ENCODE results near the gene ATP8A2.

ATP8A2 gene

GRCh38 chr13:25645681-25646080 is 273.9 kb downstream of the ATP8A2 start:
- no peak for DNase-seq

GRCh38 chr13:25649001-25649633 is 277.3 kb downstream of the ATP8A2 start:
- DNase-seq, result no peak

GRCh38 chr13:25652764-25653163 is 281.0 kb downstream of the ATP8A2 start:
- DNase-seq, result no peak

DNA sequence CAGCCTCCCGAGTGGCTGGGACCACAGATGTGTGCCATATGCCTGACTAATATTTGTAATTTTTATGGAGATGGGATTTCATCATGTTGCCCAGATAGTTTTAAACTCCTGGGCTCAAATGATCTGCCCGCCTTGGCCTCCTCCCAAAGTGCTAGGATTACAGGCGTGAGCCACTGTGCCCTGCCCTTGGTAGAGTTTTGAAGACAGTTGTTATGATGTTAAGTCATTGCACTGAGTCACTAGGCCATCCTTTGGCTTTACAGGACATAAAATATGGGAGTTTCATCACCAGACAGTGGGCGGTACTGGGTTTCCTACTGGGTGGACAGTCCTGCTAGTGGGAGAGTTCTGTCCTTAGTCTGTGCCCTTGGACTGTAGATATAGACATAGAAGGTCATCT is 282.5 kb downstream of the ATP8A2 start:
- no peak for DNase-seq

- no peak for DNase-seq
Observed at GRCh38 chr13:25657157-25657556, 285.4 kb downstream of the ATP8A2 start.

- DNase-seq, result no peak
Observed at GRCh38 chr13:25659091-25659795, 287.5 kb downstream of the ATP8A2 start.

DNA sequence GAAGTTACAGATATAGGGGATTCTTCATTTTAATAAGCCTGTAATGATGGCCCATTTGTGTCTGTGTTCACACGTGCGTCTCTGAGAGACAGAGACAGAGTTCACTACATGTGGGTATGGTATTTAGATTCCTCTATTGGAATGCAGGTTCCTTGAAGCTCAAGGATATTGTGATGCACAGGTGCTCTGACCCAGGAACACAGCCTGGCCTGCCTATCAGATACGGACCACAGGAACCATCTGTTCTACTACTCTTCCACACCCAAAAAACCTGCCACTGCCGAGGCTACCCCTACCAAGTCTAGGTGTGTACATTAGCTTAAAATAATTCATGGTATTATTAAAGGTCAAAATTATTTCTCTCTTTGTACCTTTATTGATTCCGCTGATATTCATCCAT is 289.2 kb downstream of the ATP8A2 start:
- DNase-seq, result no peak

DNA sequence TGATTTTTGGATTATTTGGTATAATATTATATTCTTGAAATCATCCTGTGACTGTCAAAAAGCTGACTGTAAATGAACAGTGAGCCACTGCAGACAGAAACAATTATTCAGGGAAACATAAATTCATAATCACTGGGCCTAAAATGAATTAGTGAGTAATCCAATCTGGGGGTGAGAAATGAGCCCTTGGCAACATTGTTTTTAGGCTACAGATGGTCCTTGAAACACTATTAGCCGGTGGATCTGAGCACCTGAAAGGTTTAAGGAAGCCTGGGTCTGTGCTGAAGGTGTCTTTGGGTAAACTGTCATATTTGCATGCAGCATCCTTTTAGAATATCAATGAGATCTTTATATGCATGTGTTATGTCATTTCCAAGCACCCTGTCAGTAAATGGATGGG is 290.7 kb downstream of the ATP8A2 start:
- DNase-seq, result no peak

GRCh38 chr13:25668345-25668744 is 296.6 kb downstream of the ATP8A2 start:
- no peak for DNase-seq

- DNase-seq, result no peak
Observed at GRCh38 chr13:25673711-25674110, 301.9 kb downstream of the ATP8A2 start.

DNA sequence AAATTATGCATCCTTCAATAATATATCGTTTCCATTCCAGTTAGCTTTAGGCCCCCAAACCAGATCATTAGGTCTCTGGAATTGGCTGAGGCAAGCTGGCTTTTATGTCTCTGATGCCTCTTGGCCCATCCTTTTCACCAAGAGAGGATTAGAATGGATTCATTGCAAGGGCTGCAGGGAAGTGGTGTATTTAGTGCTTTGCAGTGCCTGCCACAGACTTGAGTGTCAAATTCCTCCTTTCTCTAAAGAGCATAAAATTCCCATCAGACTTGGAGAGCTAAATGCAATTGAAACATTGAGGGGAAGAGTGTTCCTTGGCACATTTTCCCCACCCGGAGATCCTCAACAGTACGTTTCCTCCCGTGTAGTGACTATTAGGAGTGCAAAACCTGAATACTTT is 302.6 kb downstream of the ATP8A2 start:
- no peak for DNase-seq

DNA sequence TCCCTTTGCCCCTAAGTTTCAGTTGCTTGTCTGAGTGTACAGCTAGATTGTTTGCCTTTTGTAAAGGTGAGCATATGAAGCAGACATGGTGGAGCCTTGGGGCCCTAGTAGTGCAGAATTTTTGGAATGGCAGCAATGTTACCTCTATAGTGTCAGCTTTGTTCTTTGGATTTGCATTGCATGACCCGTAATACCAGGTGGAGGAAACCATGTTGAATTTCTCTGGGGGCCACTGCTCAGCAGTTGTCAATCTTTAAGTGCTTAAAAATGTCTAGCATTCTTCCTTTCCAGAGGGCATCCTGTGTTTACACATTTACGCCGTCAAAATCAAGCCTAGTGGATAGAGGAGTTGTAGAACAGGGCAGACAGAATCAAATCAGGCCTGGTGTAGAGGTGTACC is 303.3 kb downstream of the ATP8A2 start:
- no peak for DNase-seq

DNA sequence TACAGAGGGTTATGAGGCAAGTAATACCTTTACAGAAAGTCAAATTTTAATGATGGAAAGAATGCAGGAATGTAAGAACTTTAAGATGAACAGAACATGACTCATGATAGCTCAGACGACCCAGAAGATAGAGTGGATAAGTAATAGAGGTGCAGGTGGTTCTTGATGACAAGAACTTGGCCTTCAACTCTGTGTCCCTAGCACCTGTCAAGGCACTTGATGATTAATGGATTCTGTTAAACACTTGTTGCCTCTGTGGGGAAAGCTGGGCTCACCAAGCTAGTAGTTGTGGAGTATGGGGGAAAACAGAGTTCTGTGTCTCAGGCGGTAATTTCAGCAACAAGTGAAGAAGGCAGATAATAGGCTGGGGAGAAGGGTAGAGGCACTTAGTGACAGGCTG is 306.2 kb downstream of the ATP8A2 start:
- DNase-seq, result no peak

GRCh38 chr13:25678398-25678797 is 306.6 kb downstream of the ATP8A2 start:
- DNase-seq, result no peak

GRCh38 chr13:25679159-25679558 is 307.4 kb downstream of the ATP8A2 start:
- no peak for DNase-seq

- DNase-seq, result no peak
Observed at GRCh38 chr13:25679936-25680335, 308.2 kb downstream of the ATP8A2 start.

GRCh38 chr13:25682276-25682675 is 310.5 kb downstream of the ATP8A2 start:
- no peak for DNase-seq

DNA sequence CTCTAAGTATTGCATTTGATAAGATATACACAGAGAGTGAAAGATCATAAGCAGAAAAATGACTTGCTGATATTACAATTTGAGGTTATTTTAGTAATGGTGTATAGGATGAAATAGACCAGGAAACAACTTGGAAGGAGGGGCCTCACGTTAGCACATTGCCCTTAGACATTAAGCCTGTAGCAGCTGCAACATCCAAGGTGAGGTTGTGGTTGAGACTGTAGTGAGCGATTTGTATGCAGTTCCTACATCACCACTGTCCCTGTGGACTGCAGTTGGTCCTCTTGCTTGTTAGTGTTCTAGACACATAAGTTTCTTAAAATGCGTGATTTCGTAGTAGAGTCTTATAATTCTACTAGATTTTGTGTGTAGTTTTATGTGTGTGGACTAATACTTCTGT is 311.3 kb downstream of the ATP8A2 start:
- no peak for DNase-seq

DNA sequence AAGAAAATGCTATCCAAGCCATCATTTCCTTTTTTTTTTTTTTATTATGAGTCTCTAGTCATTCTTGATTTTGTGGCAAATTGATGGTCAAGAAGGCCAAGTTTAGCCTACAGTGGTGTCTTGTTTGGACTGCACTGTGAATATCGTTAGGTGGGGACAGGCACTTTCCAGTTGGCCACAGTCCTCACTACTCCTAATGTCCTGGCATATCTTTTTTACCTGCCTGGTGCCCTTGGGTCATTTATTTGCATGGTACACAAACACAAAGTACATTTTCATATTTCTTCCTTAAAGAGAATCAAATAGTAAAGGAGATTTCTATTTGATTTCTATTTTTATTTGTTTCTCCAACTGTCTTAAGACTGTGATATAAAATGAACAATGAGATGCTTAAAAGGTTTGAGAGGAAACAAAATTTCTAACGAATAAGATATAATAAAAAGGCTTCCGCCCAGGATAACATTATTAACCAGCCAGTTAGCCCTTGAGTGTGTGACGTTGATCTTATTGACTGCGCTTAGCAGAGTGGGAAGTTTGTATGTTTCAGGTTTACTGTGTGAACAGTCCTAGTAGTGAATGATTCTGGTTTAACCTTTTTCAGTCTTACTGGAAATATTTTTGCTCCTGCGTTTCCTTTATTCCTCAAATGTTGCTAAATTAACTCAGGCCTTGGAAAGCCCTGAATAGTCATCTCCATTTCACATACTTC is 312.0 kb downstream of the ATP8A2 start:
- DNase-seq, result no peak

DNA sequence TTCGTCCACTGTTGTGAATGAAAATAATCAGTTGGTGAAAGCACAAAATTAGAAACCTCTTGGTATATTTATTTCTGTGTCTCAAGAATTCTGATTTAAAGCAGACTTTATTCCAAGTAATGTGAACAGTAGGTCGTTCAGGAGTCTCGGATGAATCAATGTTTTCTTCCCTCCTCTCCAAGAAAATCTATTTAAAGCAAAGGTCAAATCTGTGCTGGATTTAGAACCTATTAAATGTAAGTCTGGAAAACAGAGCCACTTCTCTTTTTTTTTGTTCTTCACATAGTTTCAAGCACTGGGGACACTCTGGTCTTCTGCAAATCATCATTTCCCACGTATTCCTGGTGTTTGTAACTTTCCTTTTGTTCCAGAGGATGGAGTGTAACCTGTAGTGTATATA is 312.7 kb downstream of the ATP8A2 start:
- no peak for DNase-seq

- peak; percentile 57 for DNase-seq
Observed at GRCh38 chr13:25686831-25687470, 315.2 kb downstream of the ATP8A2 start.

DNA sequence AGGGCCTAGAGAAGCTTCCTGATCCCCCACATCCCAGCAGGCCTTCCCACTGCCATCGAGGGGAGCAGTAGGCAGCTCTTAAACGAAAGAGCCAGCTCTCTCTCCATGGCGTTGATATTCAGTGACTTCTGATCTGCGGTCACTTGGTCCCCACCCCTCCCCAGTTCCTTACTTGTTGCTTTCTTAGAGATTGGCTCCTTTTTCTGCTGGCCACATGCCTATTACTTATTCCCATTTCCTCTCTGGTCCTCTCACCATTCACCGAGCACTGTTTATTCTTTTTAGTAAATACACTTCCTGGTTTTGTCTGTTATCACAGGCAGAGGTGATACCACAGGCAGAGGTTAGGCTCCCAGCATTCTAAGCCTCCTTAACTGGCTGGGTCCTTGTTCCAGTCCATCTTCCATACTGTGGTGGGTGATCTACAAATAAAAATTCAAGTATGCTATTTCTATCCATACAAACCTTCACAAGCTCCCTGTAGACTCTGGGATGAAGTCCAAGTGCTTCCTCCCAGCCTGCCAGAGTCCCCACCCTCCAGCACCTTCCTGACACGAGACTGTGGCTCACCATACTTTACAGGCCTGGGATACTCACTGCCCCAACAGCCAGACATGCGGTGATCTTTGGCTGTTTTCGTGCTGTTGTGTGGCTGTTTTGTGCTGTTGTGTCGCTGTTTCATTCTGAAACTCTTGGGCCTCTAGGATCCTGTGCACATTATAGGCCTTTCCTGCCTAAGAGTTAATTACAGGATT is 315.9 kb downstream of the ATP8A2 start:
- no peak for DNase-seq

DNA sequence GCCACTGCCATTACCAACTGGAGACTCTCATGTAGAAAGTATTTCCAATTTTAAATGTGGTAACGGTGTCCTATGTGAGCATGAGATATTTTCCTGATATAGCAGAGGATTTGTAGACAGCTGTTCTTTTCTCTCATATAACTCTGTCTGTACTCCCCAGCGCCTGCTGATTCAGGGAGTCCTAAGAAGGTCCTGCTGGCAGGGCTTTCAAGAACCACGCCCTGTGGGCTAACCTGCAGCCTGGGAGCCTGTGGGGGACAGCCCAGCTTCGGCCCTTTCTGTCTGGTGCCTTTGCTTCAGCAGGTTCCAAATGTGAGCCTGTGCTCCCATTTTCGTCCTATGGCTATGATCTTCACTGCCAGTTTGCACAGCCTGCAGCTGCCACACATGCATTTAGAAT is 316.8 kb downstream of the ATP8A2 start:
- no peak for DNase-seq
